Activated CD4-positive, alpha-beta memory T cell treated with anti-CD3 and anti-CD28 coated beads for 36 hours (primary cell): ENCODE measurements around the gene PLAAT4. TPM values are rescaled to one million over a fixed set of nuclear protein-coding genes. Genes with fewer than 3 reads are reported as not detected.
A peak's percentile ranks its signal among the peaks of the same experiment; 100 is the strongest.
"Not testable (repeated sequence)": the region's sequence is repeated elsewhere in the genome, so short reads cannot be mapped to it uniquely, and the experiment has no call there.

Experiments used
- CTCF ChIA-PET: fragments of 350-600 bp; sonication (Branson Sonifier 250); formaldehyde crosslinking; loops from one replicate; lab custom pipeline; 2021; ENCODE audit warnings: antibody characterized with exemption, inconsistent platforms; lab: Charles Lee
- POLR2A ChIA-PET: fragments of 350-600 bp; sonication (Branson Sonifier 250); formaldehyde crosslinking; loops from one replicate; lab custom pipeline; 2021; ENCODE audit warnings: antibody characterized with exemption; lab: Charles Lee
- DNase-seq: peaks from one replicate; pipeline ENCODE4 v3.0.0-alpha.2; 2020
- H3K27ac Mint-ChIP-seq: one replicate; pipeline ENCODE4 v1.8.0; 2021; ENCODE audit warnings: mixed read lengths
- H3K27me3 Mint-ChIP-seq: one replicate; pipeline ENCODE4 v1.8.0; 2021; ENCODE audit warnings: mixed read lengths
- H3K36me3 Mint-ChIP-seq: one replicate; pipeline ENCODE4 v1.8.0; 2021; ENCODE audit warnings: mixed read lengths
- H3K4me1 Mint-ChIP-seq: one replicate; pipeline ENCODE4 v1.8.0; 2021; ENCODE audit warnings: low read depth, mixed read lengths
- H3K4me3 Mint-ChIP-seq: one replicate; pipeline ENCODE4 v1.8.0; 2021; ENCODE audit warnings: mild to moderate bottlenecking, mixed read lengths
- H3K9me3 Mint-ChIP-seq: one replicate; pipeline ENCODE4 v1.8.0; 2021; ENCODE audit warnings: mixed read lengths
- intact Hi-C: fragments of 100-400 bp; cut with micrococcal nuclease; formaldehyde crosslinking; loops from one replicate; pipeline ENCODE4 v1.15.1; 2023
- total RNA-seq, 2 experiments: library from RNA; stranded (reverse); gene quantifications; one replicate each; pipeline ENCODE4 v1.2.3, GENCODE V29; 2021

Gene PLAAT4
- total RNA-seq, 2 experiments from 2014 or later: 35.7 to 36.3 TPM

- intact Hi-C loops: no loop called here
- Mint-ChIP-seq H3K9me3 (no peaks in the 10 kb centered on the region), H3K4me3 (no peak overlapping the region), H3K36me3 (no peaks in the 10 kb centered on the region), H3K4me1 (no peaks in the 10 kb centered on the region), H3K27ac (no peak overlapping the region), H3K27me3 (no peaks in the 10 kb centered on the region)
- ChIA-PET POLR2A (no interaction called here), CTCF (no interaction called here)
- no peak for DNase-seq
Observed at GRCh38 chr11:63512816-63513215, 23.8 kb upstream of the PLAAT4 start.

DNA sequence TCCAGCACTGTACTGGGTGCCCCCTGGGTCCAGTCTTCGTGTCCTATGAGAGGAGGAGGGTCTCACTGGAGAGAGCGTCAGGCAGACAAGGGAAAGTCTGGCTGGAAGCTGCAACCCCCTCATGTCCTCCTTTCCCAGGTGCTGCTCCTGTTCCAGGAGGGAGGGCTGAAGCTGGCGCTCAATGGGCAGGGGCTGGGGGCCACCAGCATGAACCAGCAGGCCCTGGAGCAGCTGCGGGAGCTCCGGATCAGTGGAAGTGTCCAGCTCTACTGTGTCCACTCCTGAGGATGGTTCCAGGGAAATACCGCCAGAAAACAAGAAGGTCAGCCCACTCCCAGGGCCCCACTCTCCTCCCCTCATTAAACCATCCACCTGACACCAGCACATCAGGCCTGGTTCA lies 20.5 kb upstream of the PLAAT4 start:
- peaks cover 13% of the 10 kb centered on the region for H3K4me1 Mint-ChIP-seq

DNA sequence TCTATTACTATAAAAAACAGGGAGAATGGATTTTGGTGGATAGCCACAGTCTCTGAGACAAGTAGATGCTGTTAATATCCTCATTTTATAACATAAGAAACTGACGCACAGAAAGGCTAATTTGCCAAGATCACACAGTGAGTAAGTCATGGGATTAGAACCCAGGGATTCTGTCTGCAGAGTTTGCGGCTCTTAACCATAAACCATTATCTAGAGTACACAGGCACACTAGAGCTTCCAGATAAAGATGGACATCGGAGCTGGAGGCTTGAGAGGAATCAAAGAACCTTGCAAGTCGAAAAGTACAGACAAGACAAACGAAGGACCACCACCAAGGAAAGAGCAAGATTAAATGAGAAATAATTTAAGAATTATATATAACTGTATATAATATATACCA lies 19.5 kb upstream of the PLAAT4 start:
- ChIA-PET CTCF (no interaction called here), POLR2A (no interaction called here)
- Mint-ChIP-seq H3K27ac (no peak overlapping the region), H3K27me3 (no peaks in the 10 kb centered on the region), H3K36me3 (no peaks in the 10 kb centered on the region), H3K9me3 (no peaks in the 10 kb centered on the region), H3K4me3 (no peak overlapping the region), H3K4me1 (peaks cover 13% of the 10 kb centered on the region)
- no peak for DNase-seq
- intact Hi-C loops: no loop called here

More for the DNA sequence above, 20.5 kb upstream of the PLAAT4 start:
- Mint-ChIP-seq H3K4me3 (no peak overlapping the region), H3K27ac (no peak overlapping the region), H3K9me3 (no peaks in the 10 kb centered on the region), H3K27me3 (no peaks in the 10 kb centered on the region), H3K36me3 (no peaks in the 10 kb centered on the region)
- ChIA-PET CTCF (interaction anchor here (0.6 kb wide), 1 partner anchor 38 kb away, joined by 3 read pairs; no protein-coding TSS in a partner anchor), POLR2A (no interaction called here)
- intact Hi-C loops: no loop called here
- no peak for DNase-seq

DNA sequence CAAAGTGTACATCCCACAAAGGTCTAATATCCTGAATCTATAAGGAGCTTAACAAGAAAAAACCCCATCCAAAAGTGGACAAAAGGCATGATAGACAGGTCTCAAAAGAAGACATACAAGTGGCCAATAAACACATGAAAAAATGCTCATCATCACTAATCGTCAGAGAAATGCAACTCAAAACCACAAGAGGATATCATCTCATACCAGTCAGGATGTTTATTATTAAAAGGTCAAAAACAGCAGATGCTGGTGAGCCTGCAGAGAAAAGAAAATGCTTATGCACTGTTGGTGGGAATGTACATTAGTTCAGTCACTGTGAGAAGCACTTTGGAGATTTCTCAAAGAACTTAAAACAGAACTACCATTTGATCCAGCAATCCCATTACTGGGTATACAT lies 18.1 kb upstream of the PLAAT4 start:
- H3K4me3 Mint-ChIP-seq: no peak overlapping the region
- no peak for DNase-seq
- no peaks in the 10 kb centered on the region for H3K9me3 Mint-ChIP-seq
- peak overlapping the region; percentile 21 for H3K27ac Mint-ChIP-seq
- H3K27me3 Mint-ChIP-seq: no peaks in the 10 kb centered on the region
- no peaks in the 10 kb centered on the region for H3K36me3 Mint-ChIP-seq
- peaks cover 13% of the 10 kb centered on the region for H3K4me1 Mint-ChIP-seq
- CTCF ChIA-PET: interaction anchor here (1.4 kb wide), 1 partner anchor 123 kb away, joined by 3 read pairs; no protein-coding TSS in a partner anchor
- POLR2A ChIA-PET: no interaction called here
- intact Hi-C loops: no loop called here

DNA sequence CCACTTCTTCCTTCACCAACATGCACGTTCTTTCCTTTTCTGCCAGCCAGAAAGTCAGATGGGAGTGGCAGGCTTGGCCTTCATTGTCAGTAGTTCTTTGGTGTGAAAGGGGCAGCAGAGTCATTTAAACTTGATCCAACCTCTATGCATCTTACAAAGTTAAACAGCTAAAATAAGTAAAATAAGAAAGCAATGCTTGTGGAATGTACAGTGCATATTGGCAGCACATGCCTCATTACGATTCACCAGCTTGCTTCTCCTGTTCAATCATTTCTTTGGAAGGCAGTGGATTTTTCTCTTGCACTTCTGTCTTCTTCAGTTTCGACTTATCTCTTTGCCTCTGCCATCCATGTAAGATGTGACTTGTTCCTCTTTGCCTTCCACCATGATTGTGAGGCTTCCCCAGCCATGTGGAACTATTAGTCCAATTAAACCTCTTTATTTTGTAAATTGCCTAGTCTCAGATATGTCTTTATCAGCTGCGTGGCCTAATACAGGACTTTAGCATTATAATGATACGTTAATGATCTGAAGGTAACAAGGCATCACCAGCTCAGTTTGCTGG lies 15.9 kb upstream of the PLAAT4 start:
- Mint-ChIP-seq H3K9me3 (no peaks in the 10 kb centered on the region), H3K4me3 (no peak overlapping the region), H3K27ac (no peak overlapping the region), H3K36me3 (no peaks in the 10 kb centered on the region), H3K27me3 (no peaks in the 10 kb centered on the region), H3K4me1 (peaks cover 13% of the 10 kb centered on the region)
- ChIA-PET CTCF (interaction anchor here (0.6 to 1.4 kb wide), 2 partner anchors 115 to 125 kb away, joined by 3 to 4 read pairs; no protein-coding TSS in a partner anchor), POLR2A (no interaction called here)
- intact Hi-C loops: no loop called here
- no peak for DNase-seq

GRCh38 chr11:63521896-63522295 lies 14.7 kb upstream of the PLAAT4 start:
- no peak for DNase-seq
- Mint-ChIP-seq H3K27me3 (no peaks in the 10 kb centered on the region), H3K36me3 (no peaks in the 10 kb centered on the region), H3K4me1 (peaks cover 13% of the 10 kb centered on the region), H3K9me3 (peaks cover 2% of the 10 kb centered on the region), H3K4me3 (no peak overlapping the region), H3K27ac (no peak overlapping the region)
- intact Hi-C loops: no loop called here
- ChIA-PET CTCF (no interaction called here), POLR2A (no interaction called here)

DNA sequence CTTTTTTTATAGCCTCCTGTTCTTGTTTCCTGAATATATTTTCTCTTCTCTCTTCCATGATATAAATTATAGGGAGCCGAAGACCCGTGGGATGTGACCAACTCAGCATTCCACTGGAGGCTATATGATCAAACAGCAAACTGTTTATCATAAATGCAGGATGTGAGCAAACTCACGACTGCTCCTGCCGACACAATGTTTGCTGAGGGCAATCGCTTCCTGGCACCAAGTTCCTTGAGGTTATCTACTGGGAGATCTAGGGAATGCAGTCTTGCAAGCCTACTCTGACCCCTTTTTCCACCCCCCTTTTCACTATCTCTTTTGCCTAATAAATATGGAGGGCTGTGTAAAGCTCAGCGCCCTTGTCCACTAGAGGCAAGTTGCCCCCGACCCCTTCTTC lies 13.5 kb upstream of the PLAAT4 start:
- CTCF ChIA-PET: no interaction called here
- no peaks in the 10 kb centered on the region for H3K27me3 Mint-ChIP-seq
- H3K4me1 Mint-ChIP-seq: peaks cover 11% of the 10 kb centered on the region
- H3K4me3 Mint-ChIP-seq: no peak overlapping the region
- intact Hi-C loops: no loop called here
- DNase-seq: no peak
- POLR2A ChIA-PET: interaction anchor here (1.3 kb wide), 1 partner anchor 13 kb away, joined by 3 read pairs; no protein-coding TSS in a partner anchor
- no peak overlapping the region for H3K27ac Mint-ChIP-seq
- H3K9me3 Mint-ChIP-seq: peaks cover 2% of the 10 kb centered on the region
- no peaks in the 10 kb centered on the region for H3K36me3 Mint-ChIP-seq

DNA sequence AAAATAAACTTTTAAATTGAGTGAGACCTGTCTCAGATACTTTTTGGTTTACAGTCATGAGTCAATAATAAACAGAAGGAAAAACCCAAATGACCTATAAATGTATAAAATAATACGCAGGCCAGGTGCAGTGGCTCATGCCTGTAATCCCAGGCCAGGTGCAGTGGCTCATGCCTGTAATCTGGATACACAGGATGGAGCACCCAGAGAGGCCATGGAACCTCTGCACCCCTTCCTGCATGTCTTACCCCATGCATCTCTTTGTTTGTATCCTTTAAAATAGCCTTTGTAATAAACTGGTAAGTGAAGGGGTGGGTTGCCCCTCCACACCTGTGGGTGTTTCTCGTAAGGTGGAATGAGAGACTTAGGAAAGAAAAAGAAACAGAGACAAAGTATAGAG lies 8.9 kb upstream of the PLAAT4 start:
- H3K9me3 Mint-ChIP-seq: peaks cover 2% of the 10 kb centered on the region
- intact Hi-C loops: no loop called here

GRCh38 chr11:63528156-63528555 lies 8.5 kb upstream of the PLAAT4 start:
- H3K27ac Mint-ChIP-seq, POLR2A ChIA-PET, H3K27me3 Mint-ChIP-seq, DNase-seq, H3K4me3 Mint-ChIP-seq, intact Hi-C loops, H3K9me3 Mint-ChIP-seq, H3K36me3 Mint-ChIP-seq, CTCF ChIA-PET: not testable (repeated sequence)
- peaks cover 37% of the 10 kb centered on the region for H3K4me1 Mint-ChIP-seq

More for the DNA sequence above, 8.9 kb upstream of the PLAAT4 start:
- H3K27ac Mint-ChIP-seq: no peak overlapping the region
- no peak overlapping the region for H3K4me3 Mint-ChIP-seq
- CTCF ChIA-PET: no interaction called here
- peaks cover 32% of the 10 kb centered on the region for H3K4me1 Mint-ChIP-seq
- no peaks in the 10 kb centered on the region for H3K36me3 Mint-ChIP-seq
- POLR2A ChIA-PET: no interaction called here
- no peak for DNase-seq
- H3K27me3 Mint-ChIP-seq: no peaks in the 10 kb centered on the region

DNA sequence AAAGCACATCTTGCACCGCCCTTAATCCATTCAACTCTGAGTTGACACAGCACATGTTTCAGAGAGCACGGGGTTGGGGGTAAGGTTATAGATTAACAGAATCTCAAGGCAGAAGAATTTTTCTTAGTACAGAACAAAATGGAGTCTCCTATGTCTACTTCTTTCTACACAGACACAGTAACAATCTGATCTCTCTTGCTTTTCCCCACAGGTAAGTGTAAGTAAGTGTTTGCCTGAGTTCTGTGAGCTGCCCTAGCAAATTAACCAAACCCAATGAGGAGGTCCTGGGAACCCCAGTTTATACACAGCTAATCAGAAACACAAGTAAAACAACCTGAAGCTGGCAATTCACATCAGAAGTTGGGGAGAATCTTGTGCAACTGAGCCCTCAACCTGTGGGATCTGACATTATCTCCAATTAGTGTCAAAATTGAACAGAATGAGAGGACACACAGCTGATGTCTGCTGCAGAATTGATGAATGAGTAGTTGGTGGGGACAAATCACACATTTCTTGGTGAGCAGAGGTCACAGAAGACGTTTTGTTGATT lies 7.8 kb upstream of the PLAAT4 start:
- H3K27ac Mint-ChIP-seq, H3K27me3 Mint-ChIP-seq, CTCF ChIA-PET, DNase-seq, POLR2A ChIA-PET, intact Hi-C loops, H3K4me3 Mint-ChIP-seq, H3K36me3 Mint-ChIP-seq, H3K9me3 Mint-ChIP-seq: not testable (repeated sequence)
- peaks cover 43% of the 10 kb centered on the region for H3K4me1 Mint-ChIP-seq

DNA sequence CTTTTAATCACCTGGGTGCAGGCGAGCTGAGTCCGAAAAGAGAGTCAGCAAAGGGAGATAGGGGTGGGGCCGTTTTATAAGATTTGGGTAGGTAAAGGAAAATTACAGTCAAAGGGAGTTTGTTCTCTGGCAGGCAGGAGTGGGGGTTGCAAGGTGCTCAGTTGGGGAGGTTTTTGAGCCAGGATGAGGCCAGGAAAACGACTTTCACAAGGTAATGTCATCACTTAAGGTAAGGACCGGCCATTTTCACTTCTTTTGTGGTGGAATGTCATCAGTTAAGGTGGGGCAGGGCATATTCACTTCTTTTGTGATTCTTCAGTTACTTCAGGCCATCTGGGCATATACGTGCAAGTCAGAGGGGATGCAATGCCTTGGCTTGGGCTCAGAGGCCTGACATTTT lies 7.2 kb upstream of the PLAAT4 start:
- H3K4me3 Mint-ChIP-seq, DNase-seq, CTCF ChIA-PET, POLR2A ChIA-PET, intact Hi-C loops, H3K27me3 Mint-ChIP-seq, H3K27ac Mint-ChIP-seq, H3K36me3 Mint-ChIP-seq, H3K9me3 Mint-ChIP-seq: not testable (repeated sequence)
- peaks cover 49% of the 10 kb centered on the region for H3K4me1 Mint-ChIP-seq

GRCh38 chr11:63530021-63530420 lies 6.6 kb upstream of the PLAAT4 start:
- H3K36me3 Mint-ChIP-seq: no peaks in the 10 kb centered on the region
- intact Hi-C loops: no loop called here
- CTCF ChIA-PET: no interaction called here

More at GRCh38 chr11:63530021-63530420, 6.6 kb upstream of the PLAAT4 start:
- DNase-seq: no peak
- Mint-ChIP-seq H3K4me3 (no peak overlapping the region), H3K27me3 (no peaks in the 10 kb centered on the region), H3K4me1 (peaks cover 54% of the 10 kb centered on the region), H3K27ac (no peak overlapping the region), H3K9me3 (peaks cover 2% of the 10 kb centered on the region)
- POLR2A ChIA-PET: no interaction called here
